CD14-positive monocyte (primary cell): ENCODE measurements around the gene REC8. TPM values are rescaled to one million over a fixed set of nuclear protein-coding genes. Genes with fewer than 3 reads are reported as not detected.

Experiments used
- DNase-seq, 3 donors: peaks; one replicate each; pipeline ENCODE4 v3.0.0-alpha.2; 2011 to 2022
- H2AFZ ChIP-seq: 2 replicates; pipeline ENCODE4 v1.6.0; 2012; ENCODE audit warnings: mild to moderate bottlenecking, low read depth, low read length, inconsistent platforms; ENCODE audit not compliant: insufficient read depth, poor library complexity, severe bottlenecking
- H3K27ac ChIP-seq, 2 donors: 1 replicate in 1 of 2; 2 replicates in 1 of 2; pipeline ENCODE4 v1.5.1; 2012 to 2013; ENCODE audit warnings: low read length in 2 of 2, control low read depth in 1 of 2, inconsistent platforms in 1 of 2, low read depth in 1 of 2, mild to moderate bottlenecking in 1 of 2
- H3K27me3 ChIP-seq, 2 donors: one replicate each; pipeline versions ENCODE4 v1.6.0 to v1.6.1; 2011 to 2013; ENCODE audit warnings: low read length in 2 of 2; ENCODE audit not compliant: control insufficient read depth in 2 of 2, insufficient read depth in 2 of 2
- H3K36me3 ChIP-seq, 2 donors: replicated peaks in 1 of 2; 1 replicate in 1 of 2; 2 replicates in 1 of 2; pipeline versions ENCODE4 v1.5.1 to v1.6.1; 2012 to 2013; ENCODE audit warnings: low read length in 2 of 2, control low read depth in 1 of 2, inconsistent platforms in 1 of 2, mild to moderate bottlenecking in 1 of 2; ENCODE audit not compliant: insufficient read depth in 2 of 2, control insufficient read depth in 1 of 2
- H3K4me1 ChIP-seq, 2 donors: 1 replicate in 1 of 2; 2 replicates in 1 of 2; pipeline versions ENCODE4 v1.5.1 to v1.6.1; 2012 to 2013; ENCODE audit warnings: low read length in 2 of 2, control low read depth in 1 of 2, inconsistent platforms in 1 of 2, mild to moderate bottlenecking in 1 of 2, moderate library complexity in 1 of 2; ENCODE audit not compliant: insufficient read depth in 2 of 2, control insufficient read depth in 1 of 2
- H3K4me2 ChIP-seq: replicated peaks from 2 replicates; pipeline ENCODE3; 2012; ENCODE audit warnings: low read length, moderate library complexity, mild to moderate bottlenecking; ENCODE audit not compliant: poor library complexity, severe bottlenecking; ENCODE audit errors: extremely low read depth
- H3K4me3 ChIP-seq, 3 experiments: fragments of 200-600 bp in 1 of 3; sonication (generic) in 1 of 3; replicated peaks in 1 of 3; 1 replicate in 2 of 3; 2 replicates in 1 of 3; pipeline ENCODE4 v1.5.1; 2011 to 2013; ENCODE audit warnings: low read length in 3 of 3, mild to moderate bottlenecking in 3 of 3, control low read depth in 2 of 3, low read depth in 2 of 3, inconsistent platforms in 1 of 3, moderate library complexity in 1 of 3
- H3K79me2 ChIP-seq: 2 replicates; pipeline ENCODE4 v1.6.0; 2012; ENCODE audit warnings: mild to moderate bottlenecking, control low read depth, inconsistent platforms, low read length, moderate library complexity; ENCODE audit not compliant: insufficient read depth
- H3K9ac ChIP-seq: 2 replicates; pipeline ENCODE4 v1.6.0; 2017; ENCODE audit warnings: low read length, mild to moderate bottlenecking; ENCODE audit not compliant: insufficient read depth, poor library complexity, severe bottlenecking
- H3K9me3 ChIP-seq, 2 donors: replicated peaks in 1 of 2; 1 replicate in 1 of 2; 2 replicates in 1 of 2; pipeline versions ENCODE4 v1.5.1 to v1.6.1; 2012 to 2013; ENCODE audit warnings: low read length in 2 of 2, control low read depth in 1 of 2; ENCODE audit not compliant: control insufficient read depth in 1 of 2, insufficient read depth in 1 of 2
- H4K20me1 ChIP-seq: 2 replicates; pipeline ENCODE4 v1.6.0; 2012; ENCODE audit warnings: mild to moderate bottlenecking, low read length, control low read depth, moderate library complexity; ENCODE audit not compliant: insufficient read depth
- H3K27ac Mint-ChIP-seq, 7 donors: one replicate each; pipeline ENCODE4 v1.8.0; 2020; ENCODE audit warnings: mild to moderate bottlenecking in 7 of 7, mixed read lengths in 7 of 7, moderate library complexity in 6 of 7, inconsistent platforms in 2 of 7
- H3K27me3 Mint-ChIP-seq, 3 donors: one replicate each; pipeline ENCODE4 v1.8.0; 2021 to 2022; ENCODE audit warnings: low read depth in 3 of 3, mild to moderate bottlenecking in 3 of 3, mixed read lengths in 3 of 3, moderate library complexity in 3 of 3, inconsistent platforms in 1 of 3
- H3K36me3 Mint-ChIP-seq, 2 donors: one replicate each; pipeline ENCODE4 v1.8.0; 2020; ENCODE audit warnings: mixed read lengths in 2 of 2, inconsistent platforms in 1 of 2, mild to moderate bottlenecking in 1 of 2
- H3K4me1 Mint-ChIP-seq: one replicate; pipeline ENCODE4 v1.8.0; 2020; ENCODE audit warnings: mild to moderate bottlenecking, mixed read lengths
- H3K4me3 Mint-ChIP-seq, 2 donors: one replicate each; pipeline ENCODE4 v1.8.0; 2020; ENCODE audit warnings: mild to moderate bottlenecking in 2 of 2, mixed read lengths in 2 of 2, moderate library complexity in 1 of 2
- H3K9me3 Mint-ChIP-seq, 7 donors: one replicate each; pipeline ENCODE4 v1.8.0; 2020 to 2022; ENCODE audit warnings: mixed read lengths in 7 of 7, mild to moderate bottlenecking in 6 of 7, moderate library complexity in 6 of 7, inconsistent platforms in 2 of 7
- WGBS: methylation state at CpG from one replicate; pipeline ENCODE4 v1.1.5; 2013; ENCODE audit warnings: missing lambda C conversion rate; ENCODE audit not compliant: insufficient coverage; 5-methylcytosine and 5-hydroxymethylcytosine counted together
- intact Hi-C, 2 donors: fragments of 100-400 bp; cut with micrococcal nuclease; formaldehyde crosslinking; loops; one replicate each; pipeline versions ENCODE4 v1.15.0 to v1.15.1; 2023
- polyA plus RNA-seq, 3 donors: library from polyadenylated mRNA; depleted of rRNA in 1 of 3; unstranded in 2 of 3; stranded (reverse) in 1 of 3; fragments of 300-500 nt in 2 of 3; fragments of >200 nt in 1 of 3; fragmentation: Illumina TruSeq in 2 of 3; gene quantifications; 1 replicate in 2 of 3; 2 replicates in 1 of 3; pipeline ENCODE4 v1.2.3, GENCODE V29; 2012 to 2021
- TF ChIP-seq, protein P1 (sequence below): fragments of 200-600 bp; IDR thresholded peaks from one replicate; pipeline ENCODE4 v1.8.0; 2022; ENCODE audit warnings: antibody characterized with exemption, mild to moderate bottlenecking

REC8 gene
- polyA plus RNA-seq, 3 donors = 1.4 to 46.4 (median 2.3) TPM

DNA sequence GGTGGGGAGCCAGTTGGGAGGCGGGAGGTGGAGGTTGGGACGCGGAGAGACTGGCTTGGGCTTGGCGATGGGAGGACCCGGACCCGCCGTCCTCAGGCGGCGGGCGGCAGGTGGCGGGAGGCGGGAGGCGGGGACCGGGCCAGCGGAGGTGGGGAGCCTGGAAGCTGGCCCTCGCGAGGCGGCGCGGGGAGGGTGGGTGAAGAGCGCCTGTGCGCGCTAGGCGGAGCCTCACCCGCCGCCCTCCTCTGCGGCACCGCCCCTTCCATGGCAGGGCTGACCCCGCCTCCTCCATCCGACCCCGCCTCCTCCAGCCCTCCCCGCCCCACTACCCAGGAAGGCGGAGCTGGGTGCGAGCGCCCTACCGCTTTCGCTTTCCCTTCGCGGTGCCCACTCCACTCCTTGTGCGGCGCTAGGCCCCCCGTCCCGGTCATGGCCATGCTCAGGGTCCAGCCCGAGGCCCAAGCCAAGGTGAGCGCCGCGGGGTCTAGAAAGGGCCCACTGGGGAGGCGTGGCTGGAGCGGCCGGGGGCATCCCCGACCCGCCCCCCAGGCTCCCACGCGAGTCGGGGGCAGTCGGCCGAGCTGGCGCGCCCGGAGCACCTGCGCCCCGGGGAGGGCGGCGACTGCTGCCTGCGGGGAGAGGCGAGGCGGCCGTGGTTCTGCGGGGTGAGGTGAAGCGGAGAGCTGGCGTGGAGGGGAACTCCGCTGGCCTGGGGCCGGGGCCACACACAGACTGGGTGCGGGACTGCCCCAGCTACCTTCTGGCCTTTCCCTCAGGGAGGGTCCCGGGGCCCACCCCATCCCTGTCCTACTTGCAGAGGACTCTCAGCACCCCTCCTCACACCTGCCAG lies 35.8 kb upstream of the REC8 start, which contains the start of gene PSME1:
PSME1 (plus strand) TSS at position 361 of the 850 bp plus-strand sequence; CDS start at position 430, 69 bp downstream.
- Mint-ChIP-seq H3K27me3 (peaks cover 0 to 1% (median 0%) of the 10 kb centered on the region in 3 donors), H3K4me1 (peaks cover 51% of the 10 kb centered on the region), H3K27ac (peak within 1 kb of the TSS; percentile 83 to 94 (median 91)), H3K9me3 (peaks cover 0 to 1% (median 0%) of the 10 kb centered on the region in 7 donors), H3K36me3 (peaks cover 38 to 45% of the 10 kb centered on the region in 2 donors), H3K4me3 (peak within 1 kb of the TSS; percentile 88 to 94)
- TF ChIP-seq, protein P1, sequence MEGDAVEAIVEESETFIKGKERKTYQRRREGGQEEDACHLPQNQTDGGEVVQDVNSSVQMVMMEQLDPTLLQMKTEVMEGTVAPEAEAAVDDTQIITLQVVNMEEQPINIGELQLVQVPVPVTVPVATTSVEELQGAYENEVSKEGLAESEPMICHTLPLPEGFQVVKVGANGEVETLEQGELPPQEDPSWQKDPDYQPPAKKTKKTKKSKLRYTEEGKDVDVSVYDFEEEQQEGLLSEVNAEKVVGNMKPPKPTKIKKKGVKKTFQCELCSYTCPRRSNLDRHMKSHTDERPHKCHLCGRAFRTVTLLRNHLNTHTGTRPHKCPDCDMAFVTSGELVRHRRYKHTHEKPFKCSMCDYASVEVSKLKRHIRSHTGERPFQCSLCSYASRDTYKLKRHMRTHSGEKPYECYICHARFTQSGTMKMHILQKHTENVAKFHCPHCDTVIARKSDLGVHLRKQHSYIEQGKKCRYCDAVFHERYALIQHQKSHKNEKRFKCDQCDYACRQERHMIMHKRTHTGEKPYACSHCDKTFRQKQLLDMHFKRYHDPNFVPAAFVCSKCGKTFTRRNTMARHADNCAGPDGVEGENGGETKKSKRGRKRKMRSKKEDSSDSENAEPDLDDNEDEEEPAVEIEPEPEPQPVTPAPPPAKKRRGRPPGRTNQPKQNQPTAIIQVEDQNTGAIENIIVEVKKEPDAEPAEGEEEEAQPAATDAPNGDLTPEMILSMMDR = no peak
- H3K36me3 ChIP-seq = peaks cover 26 to 28% of the 10 kb centered on the region in 2 donors
- H4K20me1 ChIP-seq = peaks cover 38% of the 10 kb centered on the region
- peak within 1 kb of the TSS; percentile 82 for H3K4me2 ChIP-seq
- peak within 1 kb of the TSS; percentile 98 for H2AFZ ChIP-seq
- 0% methylated on average over 60 of the region's 75 CpGs for WGBS
- H3K9me3 ChIP-seq = no peaks in the 10 kb centered on the region
- H3K27ac ChIP-seq = peak within 1 kb of the TSS; percentile 10 to 94
- H3K4me1 ChIP-seq = peaks cover 35 to 44% of the 10 kb centered on the region in 2 donors
- H3K9ac ChIP-seq = peak within 1 kb of the TSS; percentile 97
- H3K27me3 ChIP-seq = no peaks in the 10 kb centered on the region
- peak within 1 kb of the TSS; percentile 68 to 97 (median 73) for H3K4me3 ChIP-seq
- intact Hi-C loops = loop anchor here in 1 of 2 donors (10.0 kb wide), 1 partner anchor 99 kb away; the partner anchor contains the start of genes GMPR2 and NEDD8
- DNase-seq = peak; percentile 86 to 89 (median 87)
- H3K79me2 ChIP-seq = peaks cover 51% of the 10 kb centered on the region

DNA sequence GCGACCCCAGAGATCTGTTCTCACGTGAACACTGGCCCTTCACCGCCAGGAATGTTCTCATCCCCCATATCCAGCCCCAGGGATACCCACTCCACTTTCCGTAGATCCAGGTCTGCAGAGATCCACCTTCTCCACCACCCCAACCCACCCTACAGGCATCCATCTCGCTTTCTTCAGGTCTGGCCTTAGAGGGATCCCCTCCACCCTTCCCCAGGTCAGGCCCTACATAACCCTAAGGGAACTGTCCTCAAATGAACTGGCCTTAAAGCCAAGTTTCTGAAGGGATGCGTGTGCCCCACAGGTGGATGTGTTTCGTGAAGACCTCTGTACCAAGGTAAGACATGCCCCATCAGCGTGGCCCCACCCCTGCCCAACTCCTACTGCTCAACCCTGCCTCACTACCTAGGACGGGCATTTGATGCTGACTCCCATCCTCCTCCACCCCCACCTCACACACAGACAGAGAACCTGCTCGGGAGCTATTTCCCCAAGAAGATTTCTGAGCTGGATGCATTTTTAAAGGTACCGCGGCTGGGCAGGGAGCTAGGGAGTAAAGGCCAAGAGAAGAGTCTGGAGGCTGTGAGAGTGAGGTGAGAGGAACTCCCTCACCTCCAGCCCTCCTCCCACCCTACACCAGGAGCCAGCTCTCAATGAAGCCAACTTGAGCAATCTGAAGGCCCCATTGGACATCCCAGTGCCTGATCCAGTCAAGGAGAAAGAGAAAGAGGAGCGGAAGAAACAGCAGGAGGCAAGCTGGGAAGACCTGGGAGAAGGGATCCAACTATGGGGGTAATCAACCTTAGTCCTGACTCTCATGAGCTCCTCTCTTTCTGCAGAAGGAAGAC lies 35.0 kb upstream of the REC8 start:
- H3K4me3 Mint-ChIP-seq = peak overlapping the region; percentile 88 to 93
- peaks cover 54% of the 10 kb centered on the region for H3K4me1 Mint-ChIP-seq
- DNase-seq = no peak
- 22% methylated on average over 7 of the region's 13 CpGs for WGBS
- Histone ChIP-seq H2AFZ (peak overlapping the region; percentile 98), H3K79me2 (peaks cover 51% of the 10 kb centered on the region), H3K9ac (peak overlapping the region; percentile 97), H3K4me2 (peak overlapping the region; percentile 82), H3K4me3 (peak overlapping the region; percentile 68 to 97 (median 73)), H3K27me3 (no peaks in the 10 kb centered on the region), H4K20me1 (peaks cover 38% of the 10 kb centered on the region), H3K4me1 (peaks cover 37 to 49% of the 10 kb centered on the region in 2 donors), H3K9me3 (no peaks in the 10 kb centered on the region), H3K27ac (peak overlapping the region; percentile 10 to 94), H3K36me3 (peaks cover 26 to 28% of the 10 kb centered on the region in 2 donors)
- peaks cover 0 to 1% (median 0%) of the 10 kb centered on the region in 7 donors for H3K9me3 Mint-ChIP-seq
- peak overlapping the region; percentile 83 to 94 (median 91) for H3K27ac Mint-ChIP-seq
- peaks cover 37 to 39% of the 10 kb centered on the region in 2 donors for H3K36me3 Mint-ChIP-seq
- TF ChIP-seq, protein P1 = no peak
- intact Hi-C loops = loop anchor here in 1 of 2 donors (10.0 kb wide), 1 partner anchor 98 kb away; the partner anchor contains the start of genes GMPR2 and NEDD8
- H3K27me3 Mint-ChIP-seq = peaks cover 0 to 1% (median 0%) of the 10 kb centered on the region in 3 donors
